ENCODE results near the gene ARHGEF11.

GRCh38 chr1:157089789-157090188 is 44.2 kb upstream of the ARHGEF11 start:
- no peak for TF ChIP-seq CTCF (IDR thresholded peaks at IDR 0.05; ENCODE audit: borderline replicate concordance, extremely low read depth, low read length, poor library complexity, severe bottlenecking)
- TF ChIP-seq EZH2 (IDR thresholded peaks at IDR 0.05; ENCODE audit: borderline replicate concordance, low read depth, low read length, severe bottlenecking) = peak; percentile 39

Measured in DND-41 (cell line).